ENCODE measurements around the gene CCDC88A.
"Not testable (repeated sequence)": the region's sequence is repeated elsewhere in the genome, so short reads cannot be mapped to it uniquely, and the experiment has no call there.

Gene CCDC88A

GRCh38 chr2:55277310-55277709 is 142.3 kb downstream of the CCDC88A start:
- Histone ChIP-seq H3K4me1 (ENCODE audit: low read length) (0 out of 2 replicates have a peak, but pooled peaks cover 4% of the 10 kb centered on the region), H2AFZ (ENCODE audit: low read depth, low read length) (no peak overlapping the region), H3K27me3 (ENCODE audit: low read depth, low read length) (no peaks in the 10 kb centered on the region), H3K4me2 (ENCODE audit: low read length) (no peak overlapping the region), H3K4me3 (ENCODE audit: low read length) (no peak overlapping the region), H3K36me3 (replicated peaks; ENCODE audit: low read depth, low read length) (no peaks in the 10 kb centered on the region), H3K9ac (ENCODE audit: low read length) (no peak overlapping the region), H3K27ac (ENCODE audit: low read length) (no peak overlapping the region), H3K9me3 (ENCODE audit: insufficient read depth, low read length) (no peaks in the 10 kb centered on the region), H4K20me1 (ENCODE audit: insufficient read depth, low read length) (no peaks in the 10 kb centered on the region), H3K79me2 (ENCODE audit: low read length) (no peaks in the 10 kb centered on the region)
- TF ChIP-seq EZH2phosphoT487 (IDR thresholded peaks at IDR 0.05; ENCODE audit: low read depth) (no peak), CTCF (IDR thresholded peaks at IDR 0.05; ENCODE audit: low read depth, low read length) (no peak)

GRCh38 chr2:55274346-55274745 is 145.3 kb downstream of the CCDC88A start:
- H3K9ac ChIP-seq (ENCODE audit: low read length); H3K27me3 ChIP-seq (ENCODE audit: low read depth, low read length); H3K4me1 ChIP-seq (ENCODE audit: low read length); H3K4me3 ChIP-seq (ENCODE audit: low read length); H3K4me2 ChIP-seq (ENCODE audit: low read length); H4K20me1 ChIP-seq (ENCODE audit: insufficient read depth, low read length); H3K9me3 ChIP-seq (ENCODE audit: insufficient read depth, low read length); H2AFZ ChIP-seq (ENCODE audit: low read depth, low read length); H3K79me2 ChIP-seq (ENCODE audit: low read length); H3K27ac ChIP-seq (ENCODE audit: low read length); H3K36me3 ChIP-seq (replicated peaks; ENCODE audit: low read depth, low read length): not testable (repeated sequence)

GRCh38 chr2:55269645-55269990 is 150.0 kb downstream of the CCDC88A start:
- peak overlapping the region; percentile 59; the same call in 1 of the 2 replicates for H3K27ac ChIP-seq (ENCODE audit: low read length)
- peaks cover 8% of the 10 kb centered on the region; the same call in 1 of the 2 replicates for H3K4me1 ChIP-seq (ENCODE audit: low read length)
- peaks cover 7% of the 10 kb centered on the region for H3K36me3 ChIP-seq (replicated peaks; ENCODE audit: low read depth, low read length)
- H3K79me2 ChIP-seq (ENCODE audit: low read length) = peaks cover 11% of the 10 kb centered on the region
- no peaks in the 10 kb centered on the region for H4K20me1 ChIP-seq (ENCODE audit: insufficient read depth, low read length)
- H3K27me3 ChIP-seq (ENCODE audit: low read depth, low read length) = no peaks in the 10 kb centered on the region
- TF ChIP-seq CTCF (IDR thresholded peaks at IDR 0.05; ENCODE audit: low read depth, low read length) (no peak), EZH2phosphoT487 (IDR thresholded peaks at IDR 0.05; ENCODE audit: low read depth) (no peak)
- H2AFZ ChIP-seq (ENCODE audit: low read depth, low read length) = peak overlapping the region; percentile 77
- H3K4me2 ChIP-seq (ENCODE audit: low read length) = peak overlapping the region; percentile 81
- H3K9me3 ChIP-seq (ENCODE audit: insufficient read depth, low read length) = no peaks in the 10 kb centered on the region
- H3K9ac ChIP-seq (ENCODE audit: low read length) = peak overlapping the region; percentile 90
- H3K4me3 ChIP-seq (ENCODE audit: low read length) = peak overlapping the region; percentile 95

- peaks cover 8% of the 10 kb centered on the region; the same call in 1 of the 2 replicates for H3K4me1 ChIP-seq (ENCODE audit: low read length)
- H4K20me1 ChIP-seq (ENCODE audit: insufficient read depth, low read length) = no peaks in the 10 kb centered on the region
- no peaks in the 10 kb centered on the region for H3K9me3 ChIP-seq (ENCODE audit: insufficient read depth, low read length)
- H3K4me3 ChIP-seq (ENCODE audit: low read length) = peak within 1 kb of the TSS; percentile 95
- TF ChIP-seq EZH2phosphoT487 (IDR thresholded peaks at IDR 0.05; ENCODE audit: low read depth) (no peak), CTCF (IDR thresholded peaks at IDR 0.05; ENCODE audit: low read depth, low read length) (no peak; the same call in 1 of the 2 replicates)
- peaks cover 11% of the 10 kb centered on the region for H3K79me2 ChIP-seq (ENCODE audit: low read length)
- peaks cover 10% of the 10 kb centered on the region for H3K36me3 ChIP-seq (replicated peaks; ENCODE audit: low read depth, low read length)
- H2AFZ ChIP-seq (ENCODE audit: low read depth, low read length) = peak within 1 kb of the TSS; percentile 86
- peak within 1 kb of the TSS; percentile 81 for H3K4me2 ChIP-seq (ENCODE audit: low read length)
- peak within 1 kb of the TSS; percentile 90 for H3K9ac ChIP-seq (ENCODE audit: low read length)
- no peaks in the 10 kb centered on the region for H3K27me3 ChIP-seq (ENCODE audit: low read depth, low read length)
- peak within 1 kb of the TSS; percentile 59 for H3K27ac ChIP-seq (ENCODE audit: low read length)
Observed at GRCh38 chr2:55268907-55269644, 150.6 kb downstream of the CCDC88A start, which contains the start of gene MTIF2. Gene MTIF2, minus strand, starts transcription at chr2:55269231. Its CDS starts 5,373 bp downstream, at chr2:55263858.

Measured in OCI-LY3 (cell line).